HG02610 (cell line): ENCODE measurements around the gene KIFC3.
"Not testable (repeated sequence)": the region's sequence is repeated elsewhere in the genome, so short reads cannot be mapped to it uniquely, and the experiment has no call there.

Experiments
- ATAC-seq: cut with Tn5 transposase; IDR thresholded peaks from one replicate; pipeline ENCODE4 v1.9.1; 2021; ENCODE audit warnings: mild to moderate bottlenecking, moderate library complexity; ENCODE audit not compliant: unreplicated experiment

KIFC3 gene

GRCh38 chr16:57755061-57755684 lies 47.1 kb downstream of the KIFC3 start:
- ATAC-seq = no peak

GRCh38 chr16:57754354-57755060 lies 47.8 kb downstream of the KIFC3 start:
- ATAC-seq = no peak

- ATAC-seq = no peak
Observed at GRCh38 chr16:57753448-57754353, 48.6 kb downstream of the KIFC3 start.

GRCh38 chr16:57752581-57753447 lies 49.5 kb downstream of the KIFC3 start:
- no peak for ATAC-seq

GRCh38 chr16:57752203-57752580 lies 50.1 kb downstream of the KIFC3 start:
- no peak for ATAC-seq

GRCh38 chr16:57751539-57752202 lies 50.6 kb downstream of the KIFC3 start:
- ATAC-seq = no peak

GRCh38 chr16:57750796-57751538 lies 51.3 kb downstream of the KIFC3 start:
- ATAC-seq = no peak

- ATAC-seq = no peak
Observed at GRCh38 chr16:57749856-57750452, 52.3 kb downstream of the KIFC3 start.

GRCh38 chr16:57749101-57749692 lies 53.1 kb downstream of the KIFC3 start:
- no peak for ATAC-seq

GRCh38 chr16:57748596-57748995 lies 53.7 kb downstream of the KIFC3 start:
- no peak for ATAC-seq

- no peak for ATAC-seq
Observed at GRCh38 chr16:57747996-57748395, 54.3 kb downstream of the KIFC3 start.

GRCh38 chr16:57747496-57747895 lies 54.8 kb downstream of the KIFC3 start:
- ATAC-seq = no peak

- no peak for ATAC-seq
Observed at GRCh38 chr16:57747091-57747490, 55.2 kb downstream of the KIFC3 start.

GRCh38 chr16:57746316-57746715 lies 56.0 kb downstream of the KIFC3 start:
- ATAC-seq = not testable (repeated sequence)

- ATAC-seq = no peak
Observed at GRCh38 chr16:57745768-57746167, 56.5 kb downstream of the KIFC3 start.

- ATAC-seq = no peak
Observed at GRCh38 chr16:57744642-57744903, 57.7 kb downstream of the KIFC3 start.

GRCh38 chr16:57743886-57744641 lies 58.2 kb downstream of the KIFC3 start:
- ATAC-seq = no peak

- no peak for ATAC-seq
Observed at GRCh38 chr16:57743458-57743857, 58.8 kb downstream of the KIFC3 start.
